Activated naive CD4-positive, alpha-beta T cell treated with anti-CD3 and anti-CD28 coated beads for 36 hours (primary cell): ENCODE results near the gene SNAPC3. TPM values are rescaled to one million over a fixed set of nuclear protein-coding genes. Genes with fewer than 3 reads are reported as not detected.

Source experiments
- CTCF ChIA-PET: fragments of 350-600 bp; sonication (Branson Sonifier 250); formaldehyde crosslinking; loops from one replicate; lab custom pipeline; 2021; ENCODE audit warnings: antibody characterized with exemption; lab: Charles Lee
- DNase-seq: peaks from one replicate; pipeline ENCODE4 v3.0.0-alpha.2; 2020
- H3K27ac Mint-ChIP-seq: one replicate; pipeline ENCODE4 v1.8.0; 2021; ENCODE audit warnings: mild to moderate bottlenecking, mixed read lengths
- H3K27me3 Mint-ChIP-seq: one replicate; pipeline ENCODE4 v1.8.0; 2021; ENCODE audit warnings: low read depth, mixed read lengths
- H3K36me3 Mint-ChIP-seq: one replicate; pipeline ENCODE4 v1.8.0; 2021; ENCODE audit warnings: low read depth, mixed read lengths
- H3K4me1 Mint-ChIP-seq: one replicate; pipeline ENCODE4 v1.8.0; 2021; ENCODE audit warnings: low read depth, mixed read lengths
- H3K4me3 Mint-ChIP-seq: one replicate; pipeline ENCODE4 v1.8.0; 2021; ENCODE audit warnings: mild to moderate bottlenecking, moderate library complexity, mixed read lengths
- H3K9me3 Mint-ChIP-seq: one replicate; pipeline ENCODE4 v1.8.0; 2021; ENCODE audit warnings: mixed read lengths
- intact Hi-C: fragments of 100-400 bp; cut with micrococcal nuclease; formaldehyde crosslinking; loops from one replicate; pipeline ENCODE4 v1.15.1; 2023
- total RNA-seq, 2 experiments: library from RNA; stranded (reverse); gene quantifications; one replicate each; pipeline ENCODE4 v1.2.3, GENCODE V29; 2021

The SNAPC3 gene
- total RNA-seq, 2 experiments from 2014 or later = 30.6 to 32.8 TPM

DNA sequence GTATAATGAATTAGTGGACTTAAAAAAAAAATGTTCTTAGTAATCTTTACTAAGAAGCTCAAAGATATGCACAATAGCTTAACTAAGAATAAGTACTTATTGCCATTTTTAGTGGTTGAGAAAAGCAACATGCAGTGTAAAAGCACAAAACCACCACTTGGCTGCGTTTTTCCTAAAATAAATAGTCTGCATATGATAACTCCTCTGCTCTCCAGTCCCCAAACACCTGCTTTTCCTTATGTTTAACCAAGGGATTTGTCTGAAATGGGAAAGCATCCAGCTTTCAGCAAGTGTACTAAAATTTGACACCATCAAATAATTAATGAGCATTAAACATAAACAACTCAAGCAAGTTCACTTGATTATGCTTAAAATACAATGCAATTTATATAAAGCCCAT is 46.7 kb downstream of the SNAPC3 start:
- CTCF ChIA-PET = interaction anchor here (0.7 to 1.6 kb wide), 6 partner anchors 15 to 198 kb away, joined by 3 to 5 read pairs (median 3); partner anchors contain the start of gene CCDC171
- H3K27ac Mint-ChIP-seq = no peak overlapping the region
- intact Hi-C loops = loop anchor here (5.0 kb wide), 1 partner anchor 47 kb away; the partner anchor contains the start of gene SNAPC3
- H3K36me3 Mint-ChIP-seq = peaks cover 42% of the 10 kb centered on the region
- DNase-seq = no peak
- peaks cover 15% of the 10 kb centered on the region for H3K4me1 Mint-ChIP-seq
- H3K27me3 Mint-ChIP-seq = no peaks in the 10 kb centered on the region
- no peaks in the 10 kb centered on the region for H3K9me3 Mint-ChIP-seq
- H3K4me3 Mint-ChIP-seq = no peak overlapping the region

DNA sequence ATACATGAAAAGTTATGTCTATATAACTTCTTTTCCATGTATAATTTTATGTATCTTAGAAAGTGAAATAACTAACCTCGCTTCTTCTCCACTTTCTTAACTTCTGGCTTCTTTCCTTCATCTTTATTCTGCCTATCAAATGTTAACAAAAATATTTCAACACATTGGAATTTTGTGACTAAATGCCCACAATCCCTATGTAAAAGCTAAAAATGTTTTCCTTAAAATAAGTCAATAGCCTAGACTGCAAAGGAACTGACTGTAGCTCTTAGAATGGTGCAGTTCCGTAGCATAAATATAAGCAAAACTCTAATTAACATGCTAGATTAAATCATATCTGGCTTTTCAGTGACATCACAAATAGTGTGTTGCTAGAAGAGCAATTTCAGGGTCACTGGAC is 47.2 kb downstream of the SNAPC3 start:
- no peak overlapping the region for H3K4me3 Mint-ChIP-seq
- intact Hi-C loops = loop anchor here (5.0 kb wide), 1 partner anchor 48 kb away; the partner anchor contains the start of gene SNAPC3
- no peaks in the 10 kb centered on the region for H3K27me3 Mint-ChIP-seq
- DNase-seq = no peak
- CTCF ChIA-PET = interaction anchor here (0.7 to 1.6 kb wide), 6 partner anchors 15 to 215 kb away, joined by 3 to 5 read pairs (median 3); partner anchors contain the start of gene CCDC171
- H3K27ac Mint-ChIP-seq = peak overlapping the region; percentile 36
- H3K36me3 Mint-ChIP-seq = peaks cover 42% of the 10 kb centered on the region
- no peaks in the 10 kb centered on the region for H3K9me3 Mint-ChIP-seq
- peaks cover 15% of the 10 kb centered on the region for H3K4me1 Mint-ChIP-seq

DNA sequence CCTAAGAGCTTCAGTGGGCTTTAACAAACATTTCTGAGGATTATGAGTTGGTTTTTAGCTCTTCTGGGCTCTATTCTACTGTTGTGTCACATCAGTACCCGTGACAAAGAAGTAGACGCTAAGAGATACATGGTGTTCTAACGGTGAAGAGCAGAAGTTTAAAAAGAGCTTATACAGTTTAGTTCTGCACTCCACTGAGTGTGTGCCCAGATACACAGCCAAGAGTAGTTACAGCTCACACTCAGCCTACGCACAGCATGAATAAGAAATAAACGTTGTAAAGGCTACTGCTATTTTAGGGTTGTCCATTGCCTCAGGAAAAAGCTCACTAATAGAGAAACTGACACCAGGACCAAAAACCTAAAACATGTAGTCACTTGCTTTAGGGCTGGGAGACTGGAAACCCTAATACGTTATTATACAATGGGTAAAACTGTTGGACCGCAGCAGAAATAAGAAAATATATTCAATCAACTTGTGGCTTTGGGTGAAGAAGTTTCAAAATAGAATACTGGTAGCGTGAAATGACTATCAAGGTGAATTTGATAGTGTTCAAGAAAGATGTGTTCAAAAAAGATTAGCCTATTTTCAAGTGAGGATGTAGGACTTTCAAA is 53.4 kb downstream of the SNAPC3 start:
- H3K36me3 Mint-ChIP-seq = peaks cover 20% of the 10 kb centered on the region
- H3K4me1 Mint-ChIP-seq = peaks cover 21% of the 10 kb centered on the region
- no peak for DNase-seq
- intact Hi-C loops = no loop called here
- H3K9me3 Mint-ChIP-seq = no peaks in the 10 kb centered on the region
- H3K4me3 Mint-ChIP-seq = no peak overlapping the region
- no peaks in the 10 kb centered on the region for H3K27me3 Mint-ChIP-seq
- CTCF ChIA-PET = interaction anchor here (0.6 to 1.3 kb wide), 4 partner anchors 10 to 357 kb away, joined by 3 to 4 read pairs (median 3); no protein-coding TSS in a partner anchor
- H3K27ac Mint-ChIP-seq = no peak overlapping the region

DNA sequence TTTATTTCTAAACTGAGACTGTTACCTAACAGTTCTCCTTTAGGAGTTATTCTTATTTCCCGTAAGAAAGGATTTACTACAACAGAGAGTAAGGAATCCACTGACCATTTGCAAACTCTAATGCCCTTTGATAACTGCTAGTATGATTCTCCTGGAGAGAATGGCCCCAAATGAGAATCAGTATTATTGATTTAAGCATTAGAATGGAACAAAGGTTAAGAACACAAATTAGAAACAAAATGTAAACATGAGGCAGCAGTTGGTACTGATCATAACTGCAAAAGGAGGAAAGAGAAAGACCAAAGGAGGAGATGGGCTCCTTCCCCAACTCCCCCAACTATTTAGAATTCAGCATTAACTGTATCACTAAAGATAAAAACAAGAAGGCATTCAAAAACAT is 57.4 kb downstream of the SNAPC3 start:
- H3K9me3 Mint-ChIP-seq = no peaks in the 10 kb centered on the region
- no peak overlapping the region for H3K4me3 Mint-ChIP-seq
- peaks cover 28% of the 10 kb centered on the region for H3K4me1 Mint-ChIP-seq
- intact Hi-C loops = no loop called here
- no peak for DNase-seq
- peaks cover 19% of the 10 kb centered on the region for H3K36me3 Mint-ChIP-seq
- no peak overlapping the region for H3K27ac Mint-ChIP-seq
- CTCF ChIA-PET = no interaction called here
- no peaks in the 10 kb centered on the region for H3K27me3 Mint-ChIP-seq

DNA sequence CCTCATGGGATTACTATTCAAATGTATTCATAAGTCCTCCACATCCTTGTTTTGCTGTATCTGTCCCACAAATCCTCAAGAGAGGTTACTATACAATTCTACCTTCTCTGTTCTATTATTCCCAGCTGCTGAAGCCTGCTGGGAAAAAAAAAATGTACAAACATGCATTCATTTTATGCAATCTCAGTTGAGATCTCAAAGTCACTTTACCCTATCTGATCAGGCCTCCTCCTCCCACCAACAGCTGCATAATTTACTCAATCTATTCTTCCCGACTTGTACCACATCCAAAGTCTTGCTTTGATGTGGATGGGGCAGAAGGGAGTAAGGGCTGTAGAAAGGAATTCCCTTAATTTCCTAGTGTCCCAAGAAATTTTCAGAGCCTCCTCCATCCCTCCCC is 59.5 kb downstream of the SNAPC3 start:
- intact Hi-C loops = no loop called here
- peaks cover 25% of the 10 kb centered on the region for H3K36me3 Mint-ChIP-seq
- H3K4me3 Mint-ChIP-seq = no peak overlapping the region
- H3K4me1 Mint-ChIP-seq = peaks cover 41% of the 10 kb centered on the region
- no peaks in the 10 kb centered on the region for H3K27me3 Mint-ChIP-seq
- DNase-seq = no peak
- H3K27ac Mint-ChIP-seq = peak overlapping the region; percentile 2
- H3K9me3 Mint-ChIP-seq = no peaks in the 10 kb centered on the region
- CTCF ChIA-PET = interaction anchor here (1.0 to 1.3 kb wide), 2 partner anchors 50 to 127 kb away, joined by 3 read pairs; no protein-coding TSS in a partner anchor

DNA sequence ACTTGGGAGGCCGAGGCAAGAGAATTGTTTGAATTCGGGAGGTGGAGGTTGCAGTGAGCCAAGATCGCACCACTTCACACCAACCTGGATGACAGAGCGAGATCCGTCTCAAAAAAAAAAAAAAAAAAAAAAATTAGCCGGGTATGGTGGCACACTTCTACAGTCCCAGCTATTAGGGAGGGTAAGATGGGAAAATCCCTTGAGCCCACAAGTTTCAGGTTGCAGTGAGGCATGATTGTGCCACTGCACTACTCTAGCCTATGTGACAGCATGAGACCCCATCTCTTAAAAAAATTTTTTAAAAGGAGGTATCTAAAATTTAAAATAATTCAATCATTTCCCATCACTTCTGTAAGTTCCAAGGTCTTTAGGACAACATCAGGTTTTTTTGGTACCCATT is 62.1 kb downstream of the SNAPC3 start:
- intact Hi-C loops = loop anchor here (5.0 kb wide), 1 partner anchor 122 kb away; no protein-coding TSS in a partner anchor
- CTCF ChIA-PET = interaction anchor here (0.6 to 1.2 kb wide), 3 partner anchors 10 to 123 kb away, joined by 3 to 5 read pairs (median 3); no protein-coding TSS in a partner anchor
- no peak for DNase-seq
- H3K4me1 Mint-ChIP-seq = peaks cover 47% of the 10 kb centered on the region
- no peaks in the 10 kb centered on the region for H3K27me3 Mint-ChIP-seq
- H3K9me3 Mint-ChIP-seq = no peaks in the 10 kb centered on the region
- peaks cover 23% of the 10 kb centered on the region for H3K36me3 Mint-ChIP-seq
- no peak overlapping the region for H3K4me3 Mint-ChIP-seq
- H3K27ac Mint-ChIP-seq = peak overlapping the region; percentile 41

DNA sequence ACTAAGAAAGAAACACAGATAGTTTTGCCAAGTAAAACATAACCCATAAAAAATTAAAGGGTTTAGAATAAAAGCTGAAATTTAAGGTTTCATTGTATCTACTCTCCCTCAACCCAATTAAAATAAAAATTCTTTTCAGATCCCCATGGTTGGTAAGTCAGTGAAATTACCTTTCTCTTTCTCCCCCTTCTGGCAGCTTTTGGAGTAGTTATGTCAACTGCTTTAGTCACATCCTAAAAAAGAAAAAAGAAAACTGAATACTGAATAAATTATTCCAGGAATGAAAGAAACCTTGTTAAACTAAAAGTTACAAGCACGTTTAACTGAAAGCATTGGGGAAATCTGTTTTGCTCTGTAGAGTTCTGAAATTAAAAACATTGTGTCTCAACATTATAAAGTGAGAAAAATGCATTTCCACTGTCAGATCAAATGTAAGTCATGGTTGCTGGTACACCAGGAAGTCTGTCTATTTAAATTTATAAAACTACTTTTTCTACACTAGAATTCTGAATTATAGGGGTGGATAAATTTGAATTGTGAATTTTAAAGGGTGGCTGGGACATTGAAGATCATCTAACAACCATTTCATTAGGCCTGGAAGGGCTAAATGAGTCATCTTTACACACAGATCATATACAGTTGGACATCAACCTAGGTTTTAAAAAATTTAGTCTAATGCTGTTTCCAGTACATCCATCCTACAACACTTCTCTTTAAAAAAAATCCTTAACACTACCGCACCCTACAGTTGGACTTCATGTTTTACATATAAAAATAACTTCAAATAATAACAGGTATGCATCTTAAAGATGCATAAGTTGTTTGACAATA is 63.4 kb downstream of the SNAPC3 start:
- no peaks in the 10 kb centered on the region for H3K27me3 Mint-ChIP-seq
- no peak for DNase-seq
- CTCF ChIA-PET = interaction anchor here (0.8 kb wide), 1 partner anchor 133 kb away, joined by 4 read pairs; no protein-coding TSS in a partner anchor
- intact Hi-C loops = loop anchor here (1.0 to 5.0 kb wide), 6 partner anchors 25 to 208 kb away; no protein-coding TSS in a partner anchor
- peaks cover 47% of the 10 kb centered on the region for H3K4me1 Mint-ChIP-seq
- peaks cover 23% of the 10 kb centered on the region for H3K36me3 Mint-ChIP-seq
- H3K27ac Mint-ChIP-seq = peak overlapping the region; percentile 80
- no peaks in the 10 kb centered on the region for H3K9me3 Mint-ChIP-seq
- no peak overlapping the region for H3K4me3 Mint-ChIP-seq

DNA sequence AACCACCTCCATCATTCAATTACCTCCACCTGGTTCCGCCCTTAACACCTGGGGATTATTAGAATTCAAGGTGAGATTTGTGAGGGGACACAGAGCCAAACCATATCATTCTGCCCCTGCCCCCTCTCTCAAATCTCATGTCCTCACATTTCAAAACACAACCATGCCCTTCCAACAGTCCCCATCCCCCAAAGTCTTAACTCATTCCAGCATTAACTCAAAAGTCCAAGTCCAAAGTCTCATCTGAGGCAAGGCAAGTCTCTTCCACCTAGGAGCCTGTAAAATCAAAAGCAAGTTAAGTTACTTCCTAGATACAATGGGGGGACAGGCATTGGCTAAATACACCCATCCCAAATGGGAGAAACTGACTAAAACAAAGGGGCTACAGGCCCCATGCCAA is 69.3 kb downstream of the SNAPC3 start:
- CTCF ChIA-PET = interaction anchor here (0.6 kb wide), 1 partner anchor 9 kb away, joined by 3 read pairs; no protein-coding TSS in a partner anchor
- H3K4me1 Mint-ChIP-seq = peaks cover 52% of the 10 kb centered on the region
- DNase-seq = no peak
- peaks cover 10% of the 10 kb centered on the region for H3K9me3 Mint-ChIP-seq
- no peak overlapping the region for H3K4me3 Mint-ChIP-seq
- intact Hi-C loops = no loop called here
- H3K27me3 Mint-ChIP-seq = no peaks in the 10 kb centered on the region
- peak overlapping the region; percentile 28 for H3K27ac Mint-ChIP-seq
- peaks cover 38% of the 10 kb centered on the region for H3K36me3 Mint-ChIP-seq

DNA sequence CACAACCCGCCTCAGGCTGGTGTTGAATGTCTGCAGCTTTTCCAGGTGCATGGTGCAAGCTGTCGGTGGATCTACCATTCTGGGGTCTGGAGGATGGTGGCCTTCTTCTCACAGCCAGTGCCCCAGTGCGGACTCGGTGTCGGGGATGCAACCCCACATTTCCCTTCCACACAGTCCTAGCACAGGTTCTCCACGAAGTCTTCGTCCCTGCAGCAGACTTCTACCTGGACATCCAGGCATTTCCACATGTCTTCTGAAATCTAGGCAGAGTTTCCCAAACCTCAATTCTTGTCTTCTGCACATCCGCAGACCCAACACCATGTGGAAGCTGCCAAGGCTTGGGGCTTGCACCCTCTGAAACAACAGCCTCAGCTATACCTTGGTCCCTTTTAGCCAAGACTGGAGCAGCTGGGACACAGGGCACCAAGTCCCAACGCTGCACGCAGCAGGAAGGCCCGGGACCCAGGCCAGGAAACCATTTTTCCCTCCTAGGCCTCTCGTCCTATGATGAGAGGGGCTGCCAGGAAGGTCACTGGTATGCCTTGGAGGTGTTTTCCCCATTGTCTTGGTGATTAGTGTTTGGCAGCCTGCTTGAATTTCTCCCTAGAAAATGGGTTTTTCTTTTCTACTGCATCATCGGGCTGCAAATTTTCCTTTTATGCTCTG is 69.9 kb downstream of the SNAPC3 start:
- no peaks in the 10 kb centered on the region for H3K27me3 Mint-ChIP-seq
- H3K9me3 Mint-ChIP-seq = peaks cover 10% of the 10 kb centered on the region
- peaks cover 39% of the 10 kb centered on the region for H3K36me3 Mint-ChIP-seq
- DNase-seq = no peak
- CTCF ChIA-PET = interaction anchor here (0.6 kb wide), 1 partner anchor 8 kb away, joined by 3 read pairs; no protein-coding TSS in a partner anchor
- intact Hi-C loops = no loop called here
- H3K4me1 Mint-ChIP-seq = peaks cover 51% of the 10 kb centered on the region
- H3K27ac Mint-ChIP-seq = no peak overlapping the region
- no peak overlapping the region for H3K4me3 Mint-ChIP-seq

DNA sequence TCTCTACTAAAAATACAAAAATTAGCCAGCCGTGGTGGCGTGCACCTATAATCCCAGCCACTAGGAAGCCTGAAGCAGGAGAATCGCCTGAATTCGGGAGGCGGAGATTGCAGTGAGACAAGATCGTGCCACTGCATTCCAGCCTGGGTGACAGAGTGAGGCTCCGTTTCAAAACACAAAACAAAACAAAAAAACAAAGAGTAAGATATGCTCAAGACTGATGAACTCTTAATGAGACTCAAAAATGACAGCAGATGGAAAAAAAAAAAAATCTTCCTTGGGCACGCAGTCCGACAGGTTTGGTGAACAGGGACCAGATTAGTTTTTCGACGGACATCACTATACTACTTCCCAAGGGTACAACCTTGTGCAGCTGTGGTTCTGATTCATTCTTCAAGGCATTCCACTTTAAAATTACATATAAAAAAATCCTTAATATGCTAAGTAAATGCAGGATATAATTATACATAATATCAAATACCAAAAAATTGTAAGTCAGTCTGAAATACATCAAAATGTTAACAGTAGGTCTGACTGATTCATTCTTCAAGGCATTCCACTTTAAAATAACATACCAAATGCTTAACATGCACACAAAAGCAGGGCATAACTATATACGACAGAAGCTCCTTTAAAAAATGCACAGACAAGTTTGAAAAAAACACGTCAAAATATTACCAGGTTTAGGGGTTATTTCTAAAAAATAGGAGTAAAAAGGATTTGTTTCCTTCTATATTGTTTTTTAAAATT is 75.7 kb downstream of the SNAPC3 start:
- H3K27ac Mint-ChIP-seq = no peak overlapping the region
- peaks cover 37% of the 10 kb centered on the region for H3K36me3 Mint-ChIP-seq
- peaks cover 69% of the 10 kb centered on the region for H3K4me1 Mint-ChIP-seq
- peaks cover 4% of the 10 kb centered on the region for H3K9me3 Mint-ChIP-seq
- no peak for DNase-seq
- intact Hi-C loops = no loop called here
- no peaks in the 10 kb centered on the region for H3K27me3 Mint-ChIP-seq
- CTCF ChIA-PET = interaction anchor here (0.6 kb wide), 1 partner anchor 315 kb away, joined by 4 read pairs; no protein-coding TSS in a partner anchor
- H3K4me3 Mint-ChIP-seq = no peak overlapping the region

DNA sequence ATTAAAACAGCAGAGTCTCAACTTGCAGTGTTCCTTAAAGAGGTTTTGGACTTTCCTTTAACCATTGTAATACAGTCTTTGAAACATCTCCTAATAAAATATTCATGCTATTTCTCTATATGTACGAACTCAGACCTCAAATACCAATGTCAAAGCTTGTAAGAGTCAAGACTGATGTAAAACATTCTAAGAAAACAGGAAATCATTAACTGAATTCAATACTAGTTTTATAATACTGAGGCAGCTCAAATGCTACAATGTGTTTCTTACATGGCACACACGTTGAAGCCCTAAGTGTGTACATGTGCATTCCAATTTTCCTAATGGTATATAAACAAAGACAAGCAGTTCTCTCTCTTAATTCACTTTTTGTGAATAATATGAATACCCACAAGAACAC is 76.5 kb downstream of the SNAPC3 start:
- CTCF ChIA-PET = interaction anchor here (1.9 kb wide), 1 partner anchor 34 kb away, joined by 4 read pairs; no protein-coding TSS in a partner anchor
- Mint-ChIP-seq H3K9me3 (no peaks in the 10 kb centered on the region), H3K27me3 (no peaks in the 10 kb centered on the region), H3K36me3 (peaks cover 37% of the 10 kb centered on the region), H3K4me1 (peaks cover 66% of the 10 kb centered on the region), H3K4me3 (no peak overlapping the region), H3K27ac (no peak overlapping the region)
- intact Hi-C loops = no loop called here
- no peak for DNase-seq
